Fibroblast of skin of scalp (primary cell): ENCODE data around the gene CHST13.

Experiments used
- DNase-seq: peaks from one replicate; pipeline ENCODE4 v3.0.0-alpha.2; 2013

Gene CHST13

DNA sequence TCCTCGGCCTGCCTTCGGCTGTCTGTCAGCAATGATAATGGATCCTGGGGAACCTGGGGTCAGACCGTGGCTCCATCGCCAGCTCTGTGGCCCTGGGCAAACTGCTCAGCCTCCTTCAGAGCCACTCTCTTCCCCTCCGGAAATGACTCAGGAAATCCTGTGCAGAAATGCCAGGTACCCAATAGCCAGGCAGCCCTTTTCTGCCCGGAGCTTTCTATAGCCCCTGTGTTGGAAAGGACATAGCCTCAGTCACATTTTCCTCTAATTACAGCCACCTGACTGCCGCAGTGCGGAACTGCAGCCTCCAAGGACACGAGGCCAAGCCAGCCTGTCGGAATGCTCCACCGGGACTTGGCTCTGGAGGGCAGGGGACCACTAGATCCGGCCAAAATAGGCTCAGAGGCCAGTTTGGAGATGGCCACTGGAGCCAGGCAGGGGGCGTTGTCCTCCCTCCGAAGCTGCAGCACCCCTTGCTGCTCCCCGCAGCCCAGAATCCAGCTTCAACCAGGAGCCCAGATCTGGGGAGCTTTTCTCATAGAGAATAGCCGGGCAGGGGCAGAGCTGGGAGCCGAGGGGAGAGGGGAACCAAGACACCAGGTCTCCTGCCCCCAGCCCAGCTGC lies 36.7 kb upstream of the CHST13 start:
- no peak for DNase-seq

DNA sequence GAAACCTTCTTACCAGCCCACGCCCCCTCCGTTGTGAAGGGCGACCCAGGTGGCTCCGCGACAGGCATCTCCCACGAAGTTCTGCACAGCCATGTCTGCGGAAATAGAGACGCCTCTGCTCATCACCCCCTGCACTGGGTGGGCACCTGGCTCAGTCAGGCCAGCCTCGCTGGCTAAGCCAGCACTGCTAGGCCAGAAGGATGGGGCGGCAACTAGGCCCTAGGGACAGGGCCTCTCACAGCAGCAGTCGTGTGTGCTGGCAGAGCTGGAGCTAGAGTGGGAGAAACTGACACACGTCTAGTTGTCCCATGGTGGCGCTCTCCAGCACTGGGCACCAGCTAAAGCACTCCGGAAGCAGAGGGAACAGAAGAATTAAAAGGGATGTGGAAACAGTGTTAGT lies 35.8 kb upstream of the CHST13 start:
- no peak for DNase-seq

DNA sequence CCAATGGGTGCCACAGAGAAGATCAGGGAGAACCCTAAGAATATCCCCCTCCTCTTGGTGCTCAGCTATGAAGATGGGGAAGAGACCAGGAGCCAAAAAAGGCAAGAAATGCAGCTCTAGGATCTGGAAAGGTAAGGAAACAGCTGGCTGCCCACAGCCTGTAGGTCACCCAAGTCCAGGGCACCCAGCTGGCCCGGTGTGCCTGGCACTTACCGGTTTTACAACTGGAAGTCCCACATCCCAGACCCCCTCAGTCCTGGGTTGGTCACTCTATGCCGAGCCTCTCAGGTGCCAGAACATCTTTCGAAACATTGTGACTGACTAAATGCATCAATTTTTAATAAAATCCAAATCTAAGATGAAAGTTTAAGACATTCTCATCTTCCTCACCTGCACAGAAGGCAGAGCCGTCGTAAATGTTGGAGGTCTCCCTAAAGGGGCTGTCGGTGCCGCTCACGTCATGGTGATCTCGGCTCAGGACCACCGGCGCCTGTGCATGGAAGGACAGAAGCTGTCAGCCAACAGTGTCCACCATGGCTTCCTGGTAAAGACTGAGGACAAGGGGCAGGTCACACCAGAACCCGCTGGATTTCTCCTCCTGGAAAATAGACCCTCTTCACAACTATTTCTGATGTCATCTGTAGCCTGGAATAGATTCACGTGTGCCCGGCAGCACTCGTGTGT lies 34.9 kb upstream of the CHST13 start:
- DNase-seq, result no peak

DNA sequence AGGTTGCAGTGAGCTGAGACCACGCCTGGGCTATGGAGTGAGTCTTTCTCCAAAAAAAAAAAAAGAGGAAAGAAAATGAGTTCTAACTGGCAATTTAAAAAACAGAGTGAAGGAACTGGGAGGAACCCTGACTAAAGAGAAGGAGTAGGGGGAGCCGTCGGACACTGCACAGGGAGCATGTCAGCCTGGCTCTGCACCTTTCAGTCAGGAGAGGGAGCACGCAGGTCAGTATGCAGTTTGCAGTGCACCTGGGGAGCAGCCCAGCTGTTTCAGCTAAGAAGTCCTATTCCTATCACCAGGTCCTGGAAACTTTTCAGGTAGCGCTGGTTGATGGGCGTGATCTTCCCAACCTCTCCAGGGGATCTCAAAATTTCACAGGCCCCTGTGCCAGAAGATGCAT lies 33.3 kb upstream of the CHST13 start:
- no peak for DNase-seq

DNA sequence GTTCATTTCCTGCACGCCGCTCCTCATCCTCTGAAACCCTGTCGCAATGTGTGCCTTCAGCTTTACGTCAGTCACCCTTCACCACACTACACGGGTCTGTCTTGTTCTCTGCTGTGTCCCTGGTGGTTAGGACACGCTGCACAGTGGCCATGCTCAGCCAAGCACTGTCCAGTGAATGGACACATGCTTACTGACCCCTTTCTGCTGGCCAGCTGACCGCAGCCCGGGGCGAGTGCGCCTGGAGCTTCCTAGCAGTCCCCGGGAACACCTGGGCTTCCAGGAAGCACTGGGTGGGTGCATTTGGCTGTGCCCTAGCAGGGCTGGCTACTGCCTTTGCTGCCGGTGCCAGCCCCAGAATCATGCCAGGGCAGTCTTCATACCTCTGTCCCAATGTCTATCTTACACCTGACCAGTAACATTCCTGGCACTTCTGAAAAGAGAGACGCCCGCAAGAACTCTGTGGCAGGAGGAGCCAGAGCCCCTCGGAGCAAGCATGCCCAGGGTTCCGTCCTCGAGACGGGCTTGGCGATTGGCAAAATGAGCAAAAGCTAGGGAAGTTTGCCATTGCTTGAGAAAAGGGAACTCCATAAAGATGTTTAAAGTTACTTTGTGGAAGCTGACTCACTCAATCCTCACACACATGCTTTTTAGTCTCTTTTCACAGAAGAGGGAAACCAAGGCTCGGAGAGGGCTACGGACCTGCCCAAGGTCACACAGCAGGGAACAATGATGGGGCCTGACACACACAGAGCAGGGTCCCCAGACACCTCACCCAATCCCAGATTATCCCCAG lies 32.5 kb upstream of the CHST13 start:
- no peak for DNase-seq

DNA sequence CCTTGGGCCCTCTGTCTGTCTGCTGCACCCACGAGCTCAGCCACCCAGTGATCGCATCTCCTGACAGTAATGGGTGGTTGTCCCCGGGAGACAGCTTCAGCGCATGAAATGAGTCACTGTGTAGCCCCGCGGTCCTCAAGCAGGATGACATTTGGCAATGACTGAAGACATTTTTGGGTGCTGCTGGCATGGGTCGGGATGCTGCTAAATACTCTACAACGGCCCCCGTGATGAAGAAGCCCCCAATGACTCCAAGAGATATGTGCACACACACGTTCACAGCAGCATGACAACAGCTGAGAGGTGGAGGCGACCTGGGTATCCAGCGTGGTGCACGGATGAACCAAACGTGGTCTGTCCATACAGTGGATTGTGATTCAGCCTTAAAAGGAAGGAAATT lies 30.9 kb upstream of the CHST13 start:
- no peak for DNase-seq

DNA sequence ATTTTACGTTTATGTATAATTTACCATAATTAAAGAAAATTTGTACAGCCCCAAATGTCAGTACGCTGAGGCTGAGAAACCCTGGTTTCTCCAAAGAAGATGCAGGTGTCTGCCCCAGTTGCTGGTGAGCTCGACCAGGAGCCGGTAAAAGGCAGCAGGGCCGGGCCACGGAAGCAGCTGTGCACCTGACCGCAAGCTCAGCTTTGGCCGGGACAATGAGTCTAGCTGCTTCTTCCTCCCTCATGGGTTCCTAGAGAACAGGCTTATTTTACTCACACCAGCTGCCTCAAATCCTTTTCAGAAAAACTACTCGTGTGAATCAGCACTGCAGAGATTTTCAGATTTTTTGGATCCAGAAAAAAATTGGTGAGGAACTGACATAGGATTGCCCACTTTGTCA lies 30.2 kb upstream of the CHST13 start:
- DNase-seq, result no peak

DNA sequence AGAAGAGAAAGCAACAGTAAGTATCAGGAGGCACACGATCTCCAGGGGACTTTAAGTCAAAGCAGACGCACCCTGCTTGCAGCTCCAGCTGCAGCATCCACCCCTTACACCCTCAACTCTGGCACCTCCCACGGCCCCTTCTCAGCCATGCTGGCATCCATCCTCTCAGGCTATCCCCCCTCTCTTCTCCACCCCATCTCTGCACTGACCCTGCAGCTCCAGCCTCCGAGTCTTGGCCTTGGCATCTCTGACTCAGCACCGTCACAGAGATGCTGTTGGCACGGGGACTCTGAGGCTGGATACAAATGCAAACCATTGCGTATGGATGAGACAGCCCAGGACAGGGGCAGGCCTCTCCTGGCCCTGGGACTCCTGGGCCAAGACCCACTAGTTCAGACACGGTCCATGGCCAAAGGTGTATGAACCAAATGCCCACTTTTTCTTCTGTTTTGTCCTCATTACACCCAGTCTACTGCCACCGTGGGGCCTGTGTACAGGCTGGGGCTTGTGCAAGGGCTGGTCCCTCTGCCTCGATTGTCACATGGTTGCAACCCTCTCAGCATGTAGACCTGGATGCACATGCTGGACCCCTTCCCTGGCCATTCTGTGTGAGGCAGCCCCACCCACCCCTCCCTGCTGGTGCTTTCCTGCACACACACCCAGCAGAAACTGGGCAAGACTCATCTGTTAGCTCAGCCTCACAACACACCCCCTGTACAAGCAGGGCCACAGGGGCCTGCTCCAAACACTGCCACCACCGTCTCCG lies 29.6 kb upstream of the CHST13 start:
- no peak for DNase-seq

DNA sequence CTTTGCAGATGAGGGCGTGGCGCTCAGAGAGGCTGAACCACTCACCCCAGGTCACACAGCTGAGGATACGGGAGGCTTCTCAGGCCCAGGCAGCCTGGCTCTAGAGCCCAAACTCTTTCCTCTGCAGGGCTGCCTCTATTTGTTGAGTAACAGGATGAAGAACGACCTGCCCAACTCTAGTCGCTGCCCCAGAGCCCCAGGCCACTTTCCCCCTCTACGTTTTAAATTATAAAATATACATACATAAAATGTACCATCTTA lies 29.1 kb upstream of the CHST13 start:
- no peak for DNase-seq

DNA sequence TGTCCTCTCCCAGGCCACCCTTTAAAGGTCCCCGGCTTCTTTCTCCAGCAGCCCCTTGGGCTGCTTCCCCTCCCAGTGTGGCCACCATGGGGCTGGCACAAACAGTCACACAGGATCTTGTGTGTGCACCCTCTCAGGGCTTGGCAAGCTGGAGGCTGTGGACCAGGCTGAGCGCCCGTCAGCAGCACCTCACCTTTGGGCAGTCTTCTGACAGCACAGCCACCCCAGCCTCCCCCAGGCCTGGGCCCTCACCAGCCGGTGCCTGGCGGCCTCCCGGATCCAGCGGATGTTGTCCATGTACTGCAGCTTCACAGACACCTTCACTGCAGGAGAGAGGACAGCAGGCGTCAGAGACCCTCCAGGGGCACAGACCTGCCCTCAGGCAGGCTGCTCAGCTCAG lies 28.2 kb upstream of the CHST13 start:
- DNase-seq, result no peak

DNA sequence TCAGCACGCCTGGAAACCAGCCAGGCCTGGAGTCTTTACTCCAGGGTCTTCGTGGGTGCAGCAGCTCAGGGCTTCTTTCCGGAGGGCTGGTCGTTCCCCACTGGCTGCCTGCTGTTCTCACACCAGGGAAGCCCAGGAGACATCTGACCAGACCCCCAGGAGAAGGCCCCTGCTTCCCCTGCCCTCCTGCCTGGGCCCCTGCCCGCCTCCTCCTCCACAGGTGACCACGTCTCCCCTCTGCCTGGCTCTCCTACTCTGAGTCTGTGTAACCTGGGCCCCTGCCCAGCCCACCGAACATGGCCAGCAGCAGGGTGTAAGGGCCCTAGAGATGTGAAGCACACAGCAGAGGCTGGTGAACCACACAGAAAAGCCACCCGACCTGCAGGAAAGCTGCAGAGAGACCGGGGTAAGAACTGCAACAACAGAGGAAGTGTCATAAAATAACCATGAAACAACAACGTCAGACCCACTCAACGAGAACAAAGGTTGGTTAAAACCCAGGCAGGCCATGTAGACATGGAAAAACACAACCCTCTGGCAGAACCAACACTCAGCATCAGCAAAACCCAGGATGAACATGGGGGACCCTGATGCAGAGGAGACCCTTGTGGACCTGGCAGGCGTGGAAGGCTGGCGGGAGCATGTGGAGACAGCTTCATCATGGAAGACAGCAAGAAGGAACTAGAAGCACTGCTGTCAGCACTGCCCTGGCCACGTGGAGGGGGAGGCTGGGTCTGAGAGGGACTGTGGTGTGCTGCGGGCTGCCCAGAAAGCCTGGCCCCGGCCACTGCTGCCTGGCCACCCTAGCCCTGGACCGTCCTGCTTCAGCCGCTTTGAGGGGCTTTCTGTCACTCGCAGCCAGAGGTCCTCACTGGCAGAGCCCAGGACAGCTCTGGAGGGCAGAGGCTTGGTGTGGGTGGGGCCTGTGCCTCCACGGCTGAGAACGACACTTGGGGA lies 26.8 kb upstream of the CHST13 start:
- no peak for DNase-seq

DNA sequence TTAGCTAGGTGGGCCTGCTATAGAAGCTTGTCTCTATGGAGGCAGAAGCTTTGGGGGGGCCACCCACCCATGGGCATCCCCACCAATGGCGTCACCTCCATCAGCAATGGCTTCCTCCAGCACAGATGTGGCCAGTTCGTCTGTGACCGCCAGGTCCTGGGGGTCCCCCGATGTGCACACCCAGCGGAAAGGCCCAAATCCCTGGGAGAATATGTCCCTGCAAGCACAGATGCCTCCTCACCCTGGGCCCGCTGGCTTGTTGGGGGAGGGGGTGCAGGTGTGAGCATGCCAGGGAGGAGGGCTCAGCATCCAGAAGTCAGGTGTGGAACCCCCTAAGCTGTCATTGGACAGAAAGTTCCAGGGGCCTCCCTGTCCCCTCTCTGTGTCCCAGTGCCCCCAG lies 26.0 kb upstream of the CHST13 start:
- DNase-seq, result no peak

DNA sequence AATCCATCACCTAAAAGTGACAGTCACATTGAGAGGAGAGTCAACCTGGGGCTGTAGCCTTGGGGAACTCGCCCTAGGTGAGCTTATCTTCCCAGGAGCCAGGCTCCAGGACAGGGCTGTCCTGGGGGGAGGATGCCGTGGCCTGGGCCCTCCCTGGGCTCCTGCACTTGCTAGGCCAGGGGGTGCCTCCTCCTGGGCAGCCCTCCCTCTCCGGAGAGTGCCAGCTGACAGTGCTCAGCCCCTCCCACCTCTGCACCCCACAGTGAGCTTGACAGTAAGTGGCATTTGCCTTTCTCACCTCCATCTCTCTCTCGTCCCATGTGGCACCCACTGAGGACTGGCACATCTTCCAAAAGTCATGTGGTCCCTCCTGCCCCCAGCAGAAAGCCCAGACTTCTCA lies 25.5 kb upstream of the CHST13 start:
- DNase-seq, result no peak

DNA sequence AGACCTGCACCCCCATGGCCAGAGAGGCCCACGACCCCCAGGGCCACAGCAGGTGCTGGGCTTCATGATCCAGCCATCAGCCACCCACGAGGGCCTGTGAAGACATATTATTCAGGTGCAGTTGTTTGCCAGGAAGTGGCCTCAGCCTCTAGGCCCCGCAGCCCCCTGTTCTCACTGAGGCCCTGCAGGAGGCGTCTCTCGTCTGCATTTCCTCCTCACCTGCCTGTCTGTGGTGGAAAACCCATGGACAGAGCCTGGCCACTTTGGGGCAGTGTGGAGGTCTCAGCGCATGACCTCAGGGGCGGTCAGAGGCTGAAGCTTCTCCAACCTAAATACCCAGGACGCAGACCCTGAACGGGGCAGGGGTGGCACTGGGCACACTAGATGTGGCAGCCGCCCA lies 25.0 kb upstream of the CHST13 start:
- no peak for DNase-seq

DNA sequence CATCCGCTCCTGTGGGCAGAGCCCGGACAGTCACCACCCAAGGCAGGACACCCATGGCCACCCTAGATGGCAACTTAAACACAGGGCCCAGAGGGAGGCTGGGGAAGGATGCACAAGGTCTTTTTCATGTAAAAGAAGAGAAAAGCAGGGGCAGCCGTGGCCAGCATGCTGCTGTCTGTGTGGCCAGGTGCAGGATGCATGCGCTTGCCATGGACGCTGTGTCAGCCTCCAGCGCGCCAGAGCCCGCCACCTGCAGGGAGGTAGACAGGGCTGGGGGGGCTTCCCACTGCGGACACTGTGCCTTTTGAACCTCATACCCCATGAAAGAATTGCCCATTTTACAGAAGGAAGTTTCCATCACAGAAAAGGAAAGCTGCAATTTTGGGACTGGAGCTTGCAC lies 24.6 kb upstream of the CHST13 start:
- no peak for DNase-seq

DNA sequence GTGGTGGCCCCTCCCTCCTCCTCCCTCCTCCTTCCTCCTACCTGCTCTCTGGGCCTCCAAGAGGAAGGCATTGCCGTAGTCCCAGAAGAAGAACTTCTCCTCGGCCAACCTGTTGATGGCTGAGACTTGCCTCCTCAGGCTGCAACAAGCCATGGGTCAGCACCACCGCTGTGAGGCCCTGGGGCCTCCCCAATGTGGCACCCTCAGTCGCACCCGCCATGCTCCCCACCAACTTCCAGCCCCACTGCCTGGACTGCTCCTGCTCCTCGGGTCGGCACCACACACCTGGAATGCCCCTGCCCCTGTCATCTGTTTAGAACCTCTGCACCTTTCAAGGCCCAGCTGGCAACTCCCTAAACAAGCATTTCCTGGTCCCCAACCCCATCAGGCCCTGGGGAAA lies 23.9 kb upstream of the CHST13 start:
- DNase-seq, result no peak

DNA sequence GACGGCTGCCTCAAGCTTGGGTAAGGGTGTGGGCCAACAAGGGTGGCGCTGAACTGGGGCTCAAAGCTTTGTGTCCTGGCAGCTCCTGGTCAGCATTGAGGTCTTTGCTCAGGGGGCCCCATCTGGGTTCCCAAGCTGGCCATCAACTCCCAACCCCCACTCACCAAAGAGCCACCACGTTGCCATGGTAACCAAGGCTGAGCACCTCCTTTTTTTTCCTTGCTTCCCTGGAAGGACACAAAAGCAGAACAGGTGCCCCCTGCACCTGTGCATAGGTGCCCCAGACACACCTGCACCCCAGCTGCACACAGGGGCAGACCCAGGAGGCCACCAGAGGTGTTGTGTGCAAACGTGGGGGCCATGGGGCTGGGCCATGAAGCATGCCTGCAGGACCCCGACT lies 22.9 kb upstream of the CHST13 start:
- no peak for DNase-seq

DNA sequence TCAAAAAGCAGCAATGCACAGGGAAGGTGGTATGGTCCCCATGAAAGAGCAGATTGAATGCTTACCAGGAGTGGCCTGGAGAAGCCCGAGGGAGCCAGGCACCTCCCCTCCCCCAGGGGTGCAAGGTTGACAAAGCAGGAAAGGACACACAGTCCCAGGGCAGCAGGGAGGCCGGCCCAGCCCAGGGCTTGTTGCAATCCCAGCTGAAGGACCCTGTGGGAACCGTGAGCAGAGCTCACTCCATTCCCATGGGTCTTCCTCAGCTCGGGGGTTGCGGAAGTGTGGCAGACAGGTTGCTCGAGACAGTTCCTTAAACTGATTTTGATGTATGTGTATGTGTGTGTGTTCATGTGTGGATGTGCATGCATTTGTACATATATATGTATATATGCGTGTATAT lies 22.2 kb upstream of the CHST13 start:
- DNase-seq, result no peak

DNA sequence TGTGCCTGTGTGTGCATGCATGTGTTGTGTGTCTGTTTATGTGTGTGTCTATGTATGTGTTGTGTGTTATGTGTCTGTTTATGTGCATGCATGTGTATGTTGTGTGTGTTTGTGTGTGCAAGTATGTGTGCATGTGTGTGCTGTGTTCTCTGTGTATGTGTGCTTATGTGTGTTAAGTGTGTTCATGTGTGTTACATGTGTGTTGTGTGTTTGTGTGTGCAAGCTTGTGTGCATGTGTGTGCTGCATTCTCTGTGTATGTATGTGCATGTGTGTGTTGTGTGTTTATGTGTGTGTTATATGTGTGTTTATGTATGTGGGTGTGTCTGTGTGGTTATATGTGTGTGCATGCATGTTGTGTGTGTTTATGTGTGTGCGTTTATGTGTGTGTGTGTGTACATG lies 21.3 kb upstream of the CHST13 start:
- no peak for DNase-seq

DNA sequence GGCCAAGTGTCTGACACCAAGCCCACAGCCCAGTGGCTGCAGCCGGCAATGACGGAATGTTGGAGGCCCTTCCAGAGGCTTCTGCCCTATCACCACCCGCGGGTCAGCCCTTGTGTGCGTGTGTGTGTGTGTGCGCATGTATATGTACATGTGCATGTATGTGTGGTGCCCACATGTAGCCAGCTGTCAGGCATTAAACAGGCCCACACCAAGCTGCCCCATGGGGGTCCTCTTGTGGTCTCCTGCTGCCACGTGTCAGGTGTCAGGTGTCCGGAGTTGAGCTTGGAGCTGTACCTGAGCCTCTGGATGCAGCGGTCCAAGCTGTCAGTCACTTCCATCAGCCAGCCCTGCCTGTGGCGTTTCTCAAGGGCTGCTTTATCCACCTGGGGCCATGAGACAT lies 20.3 kb upstream of the CHST13 start:
- DNase-seq, result no peak

DNA sequence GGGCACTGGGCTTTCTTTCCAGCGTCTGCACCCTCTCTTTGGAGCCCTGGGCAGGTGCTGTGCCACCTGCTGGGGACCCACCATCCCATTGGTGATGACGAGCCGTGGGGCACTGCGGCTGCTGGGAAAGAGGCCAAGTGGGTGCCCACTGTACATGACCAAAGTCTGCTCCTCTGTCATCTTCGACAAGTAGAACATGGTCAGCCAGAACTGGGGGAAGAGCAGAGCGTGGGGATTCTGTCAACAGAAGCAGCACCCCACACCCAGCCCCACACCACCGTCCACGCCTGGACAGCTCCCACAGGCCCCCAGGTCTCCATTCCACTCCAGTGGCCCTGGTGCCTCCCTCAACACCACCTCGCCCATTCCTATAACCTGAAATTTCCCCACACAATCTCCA lies 16.1 kb upstream of the CHST13 start:
- DNase-seq, result no peak

DNA sequence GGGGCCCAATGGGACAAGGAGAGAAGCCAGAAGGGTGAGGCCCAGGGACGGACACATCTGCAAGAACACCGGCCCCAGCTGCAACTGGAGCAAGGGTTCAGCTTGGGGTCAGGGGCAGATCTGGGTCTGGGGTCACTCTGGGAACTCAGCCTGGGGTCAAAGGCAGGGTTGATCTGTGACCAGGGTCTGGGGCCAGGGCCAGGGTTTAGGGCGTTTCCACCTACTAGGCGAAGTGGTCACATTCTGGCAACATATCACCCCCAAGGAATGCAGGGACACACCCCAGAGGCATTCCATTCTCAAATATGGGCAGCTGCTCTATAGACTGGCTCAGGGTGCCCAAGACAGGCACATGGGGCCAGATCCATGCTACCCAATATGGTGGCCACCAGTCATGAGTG lies 15.4 kb upstream of the CHST13 start:
- DNase-seq, result peak; percentile 38
